Ascending aorta (tissue), 2 donors: ENCODE data around the gene NOTCH1. TPM values are rescaled to one million over a fixed set of nuclear protein-coding genes. Genes with fewer than 3 reads are reported as not detected.
A peak's percentile ranks its signal among the peaks of the same experiment; 100 is the strongest.

Source experiments
- DNase-seq, 2 donors: peaks; one replicate each; pipeline ENCODE4 v3.0.0-alpha.2; 2019; ENCODE audit warnings: low spot score in 2 of 2
- H3K27ac ChIP-seq, 2 donors: fragments of 200-600 bp; sonication (generic); one replicate each; pipeline ENCODE4 v1.5.1; 2016 to 2017; ENCODE audit warnings: mild to moderate bottlenecking in 1 of 2
- H3K27me3 ChIP-seq: fragments of 200-600 bp; sonication (generic); one replicate; pipeline ENCODE4 v1.5.1; 2017
- H3K36me3 ChIP-seq, 2 donors: fragments of 200-600 bp; sonication (generic); one replicate each; pipeline ENCODE4 v1.5.1; 2016
- H3K4me1 ChIP-seq, 2 donors: fragments of 200-600 bp; sonication (generic); one replicate each; pipeline ENCODE4 v1.5.1; 2016 to 2017; ENCODE audit warnings: mild to moderate bottlenecking in 1 of 2
- H3K4me3 ChIP-seq, 2 donors: fragments of 200-600 bp; sonication (generic); one replicate each; pipeline ENCODE4 v1.5.1; 2016 to 2017; ENCODE audit warnings: mild to moderate bottlenecking in 1 of 2
- H3K9me3 ChIP-seq, 2 donors: fragments of 200-600 bp; sonication (generic); one replicate each; pipeline ENCODE4 v1.5.1; 2016
- CTCF ChIP-seq, 3 experiments: fragments of 200-600 bp in 2 of 3; fragments of 450-650 bp in 1 of 3; sonication (generic) in 2 of 3; IDR thresholded peaks; one replicate each; pipeline ENCODE4 v1.5.1; 2016 to 2019; ENCODE audit warnings: antibody characterized with exemption in 3 of 3, mild to moderate bottlenecking in 1 of 3, moderate library complexity in 1 of 3
- intact Hi-C: fragments of 100-400 bp; cut with DNase I; formaldehyde crosslinking; loops from one replicate; pipeline ENCODE4 v1.15.1; 2023
- total RNA-seq: library from RNA; depleted of rRNA; stranded (reverse); fragments of >200 nt; gene quantifications from one replicate; pipeline ENCODE4 v1.1.0, GENCODE V29; 2016

The NOTCH1 gene
- total RNA-seq, 1 donor from 2014 or later = 120 TPM

- DNase-seq = peak; percentile 39 to 92
- Histone ChIP-seq H3K4me3 (peak overlapping the region; percentile 43 to 51), H3K36me3 (no peaks in the 10 kb centered on the region), H3K27me3 (no peaks in the 10 kb centered on the region), H3K4me1 (peaks cover 25 to 52% of the 10 kb centered on the region in 2 donors), H3K9me3 (no peaks in the 10 kb centered on the region), H3K27ac (peak overlapping the region; percentile 82 to 87)
- intact Hi-C loops = no loop called here
- no peak for TF ChIP-seq CTCF (IDR thresholded peaks at IDR 0.05)
Measured at GRCh38 chr9:136551401-136552116, 5.7 kb upstream of the NOTCH1 start.

GRCh38 chr9:136550439-136551289 lies 4.8 kb upstream of the NOTCH1 start:
- Histone ChIP-seq H3K4me3 (peak overlapping the region in 1 of 2 donors; percentile 51), H3K27me3 (no peaks in the 10 kb centered on the region), H3K27ac (peak overlapping the region; percentile 82 to 87), H3K9me3 (no peaks in the 10 kb centered on the region), H3K36me3 (no peaks in the 10 kb centered on the region), H3K4me1 (peaks cover 25 to 52% of the 10 kb centered on the region in 2 donors)
- DNase-seq = no peak
- no peak for TF ChIP-seq CTCF (IDR thresholded peaks at IDR 0.05)
- intact Hi-C loops = no loop called here

GRCh38 chr9:136549010-136549980 lies 3.4 kb upstream of the NOTCH1 start:
- Histone ChIP-seq H3K9me3 (no peaks in the 10 kb centered on the region), H3K4me3 (no peak overlapping the region), H3K27me3 (no peaks in the 10 kb centered on the region), H3K27ac (peak overlapping the region; percentile 82 to 87), H3K36me3 (no peaks in the 10 kb centered on the region), H3K4me1 (peaks cover 26 to 61% of the 10 kb centered on the region in 2 donors)
- intact Hi-C loops = loop anchor here (5.0 kb wide), 1 partner anchor 187 kb away; the partner anchor contains the start of gene DNLZ
- no peak for DNase-seq
- TF ChIP-seq CTCF (IDR thresholded peaks at IDR 0.05) = no peak

- Histone ChIP-seq H3K36me3 (no peaks in the 10 kb centered on the region), H3K4me1 (peaks cover 29 to 66% of the 10 kb centered on the region in 2 donors), H3K27ac (peak overlapping the region; percentile 95 to 98), H3K27me3 (no peaks in the 10 kb centered on the region), H3K9me3 (no peaks in the 10 kb centered on the region), H3K4me3 (no peak overlapping the region)
- intact Hi-C loops = loop anchor here (2.0 to 5.0 kb wide), 2 partner anchors 65 to 185 kb away; partner anchors contain the start of genes DNLZ and SEC16A
- no peak for TF ChIP-seq CTCF (IDR thresholded peaks at IDR 0.05)
- DNase-seq = no peak
Measured at GRCh38 chr9:136547508-136548215, 1.8 kb upstream of the NOTCH1 start.
